GM23338 (cell line): ENCODE results near the gene LYPD5.

Source experiments
- CTCF ChIP-seq, 2 experiments: fragments of 200-600 bp in 1 of 2; sonication (generic) in 1 of 2; conservative IDR thresholded peaks; 2 replicates each; pipeline versions ENCODE4 v1.5.1 to v1.6.1; 2016 to 2017; ENCODE audit warnings: antibody characterized with exemption in 2 of 2, low read depth in 2 of 2, mild to moderate bottlenecking in 2 of 2, moderate library complexity in 1 of 2
- ETS1 ChIP-seq: IDR thresholded peaks from 2 replicates; pipeline ENCODE4 v1.6.1; 2016; ENCODE audit warnings: antibody characterized with exemption
- EZH2 ChIP-seq: fragments of 200-600 bp; sonication (generic); IDR thresholded peaks from one replicate; pipeline ENCODE4 v1.8.0; 2017; ENCODE audit warnings: antibody characterized with exemption, mild to moderate bottlenecking, low read depth; ENCODE audit not compliant: unreplicated experiment
- EZH2phosphoT487 ChIP-seq: fragments of 200-600 bp; sonication (generic); IDR thresholded peaks from one replicate; pipeline ENCODE4 v1.8.1; 2018; ENCODE audit warnings: antibody characterized with exemption; ENCODE audit not compliant: unreplicated experiment
- POLR2AphosphoS5 ChIP-seq: IDR thresholded peaks from 2 replicates; pipeline ENCODE4 v1.6.1; 2016; ENCODE audit warnings: antibody characterized with exemption, low read depth

- TF ChIP-seq CTCF (conservative IDR thresholded peaks at IDR 0.05; ENCODE audit: low read depth in 2 of 2) = no peak
- TF ChIP-seq EZH2 = no peak
- TF ChIP-seq POLR2AphosphoS5 = no peak
- no peak for TF ChIP-seq EZH2phosphoT487
- no peak for TF ChIP-seq ETS1
Measured at GRCh38 chr19:43783636-43784035, 18.6 kb downstream of the LYPD5 start.
